IPS DF 6.9 (cell line): ENCODE measurements around the gene SCCPDH.

Experiments
- DNase-seq: peaks from one replicate; pipeline ENCODE4 v3.0.0-alpha.2; 2013; ENCODE audit warnings: low read depth, low spot score
- H3K27ac ChIP-seq: one replicate; pipeline ENCODE4 v1.5.1; 2013; ENCODE audit warnings: low read length, control low read depth
- H3K27me3 ChIP-seq: 2 replicates; pipeline ENCODE4 v1.6.1; 2013; ENCODE audit warnings: mild to moderate bottlenecking, low read length; ENCODE audit not compliant: control insufficient read depth, insufficient read depth
- H3K36me3 ChIP-seq: 2 replicates; pipeline ENCODE4 v1.6.1; 2013; ENCODE audit warnings: low read length; ENCODE audit not compliant: control insufficient read depth, insufficient read depth
- H3K4me1 ChIP-seq: 2 replicates; pipeline ENCODE4 v1.6.1; 2013; ENCODE audit warnings: low read length; ENCODE audit not compliant: control insufficient read depth, insufficient read depth
- H3K4me3 ChIP-seq: 2 replicates; pipeline ENCODE4 v1.5.1; 2013; ENCODE audit warnings: mild to moderate bottlenecking, low read length
- H3K9me3 ChIP-seq: 2 replicates; pipeline ENCODE4 v1.6.1; 2013; ENCODE audit warnings: low read length, inconsistent platforms; ENCODE audit not compliant: control insufficient read depth, insufficient read depth
- WGBS: extraction: QIAGEN DNeasy Blood & Tissue Kit; methylation state at CpG from one replicate; pipeline ENCODE4 v1.1.7; 2013; ENCODE audit warnings: mixed read lengths, missing lambda C conversion rate; ENCODE audit not compliant: insufficient read length, insufficient coverage; 5-methylcytosine and 5-hydroxymethylcytosine counted together

SCCPDH gene

DNA sequence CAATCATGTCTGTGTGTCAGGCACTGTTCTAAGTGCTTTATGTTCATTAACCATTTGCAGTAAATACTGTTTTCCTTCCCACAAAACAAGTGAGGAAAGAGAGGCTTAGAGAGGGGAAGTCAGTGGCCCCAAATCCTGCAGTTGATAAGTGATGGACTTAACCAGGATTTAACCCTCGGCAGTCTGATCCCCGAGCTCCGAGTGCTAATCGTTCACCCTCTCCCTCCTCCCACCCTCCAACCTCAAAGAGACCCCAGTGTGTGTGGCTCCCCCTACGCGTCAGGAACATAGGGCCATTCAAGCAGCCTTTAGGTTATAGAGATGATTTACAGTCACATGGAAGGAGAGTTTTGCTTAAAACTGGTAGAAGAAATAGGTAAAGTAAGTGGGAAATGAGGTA is 47.2 kb downstream of the SCCPDH start:
- WGBS = no CpG with 5 or more reads among the region's 6 CpGs
- DNase-seq = no peak
- no peaks in the 10 kb centered on the region for H3K9me3 ChIP-seq
- no peak overlapping the region for H3K4me3 ChIP-seq
- H3K4me1 ChIP-seq = peaks cover 4% of the 10 kb centered on the region; the same call in 1 of the 2 replicates
- no peak overlapping the region for H3K27ac ChIP-seq
- H3K27me3 ChIP-seq = no peaks in the 10 kb centered on the region
- H3K36me3 ChIP-seq = no peaks in the 10 kb centered on the region

DNA sequence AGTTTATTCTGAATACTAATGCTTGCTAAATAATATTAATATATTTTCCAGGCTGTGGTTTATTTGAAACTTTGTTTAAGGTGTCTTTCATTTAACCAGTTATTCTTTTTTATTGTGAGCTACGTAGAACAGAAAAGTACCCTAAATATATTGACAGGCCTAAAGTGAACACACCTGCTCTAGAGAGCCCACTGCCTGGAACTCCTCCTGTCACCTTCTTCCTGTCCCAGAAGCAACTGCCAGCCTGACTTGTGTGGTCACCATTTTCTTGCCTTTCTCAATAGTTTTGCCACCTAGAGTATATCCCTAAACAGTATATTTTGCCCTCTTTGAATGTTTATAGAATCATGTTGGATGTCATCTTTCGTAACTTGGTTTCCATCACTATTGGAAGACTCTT is 48.5 kb downstream of the SCCPDH start:
- WGBS = no CpG with 5 or more reads among the region's 2 CpGs
- DNase-seq = no peak
- Histone ChIP-seq H3K36me3 (no peaks in the 10 kb centered on the region), H3K27ac (no peak overlapping the region), H3K4me3 (no peak overlapping the region), H3K4me1 (peaks cover 4% of the 10 kb centered on the region), H3K9me3 (no peaks in the 10 kb centered on the region), H3K27me3 (no peaks in the 10 kb centered on the region)

DNA sequence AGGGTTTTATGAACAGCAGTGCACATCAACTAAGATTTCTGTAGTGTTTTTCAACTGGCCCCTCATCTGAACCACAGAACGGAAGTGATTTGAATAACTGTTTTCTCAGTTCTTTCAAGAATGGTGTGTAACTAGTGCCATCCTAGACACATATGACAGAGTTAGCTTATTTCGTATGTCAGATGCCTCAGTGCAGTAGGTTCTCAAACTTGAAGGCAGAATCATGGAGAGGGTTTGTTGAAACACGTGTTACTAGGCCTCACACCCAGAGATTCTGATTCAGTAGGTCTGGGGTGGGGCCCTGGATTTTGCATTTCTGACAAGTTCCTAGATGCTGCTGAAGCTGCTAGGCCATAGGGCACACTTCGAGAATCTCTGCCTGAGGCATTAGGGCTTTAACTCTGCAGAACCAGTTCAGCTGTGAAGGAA is 49.0 kb downstream of the SCCPDH start:
- WGBS = no CpG with 5 or more reads among the region's 4 CpGs
- Histone ChIP-seq H3K9me3 (no peaks in the 10 kb centered on the region), H3K4me3 (no peak overlapping the region), H3K27ac (no peak overlapping the region), H3K4me1 (peaks cover 4% of the 10 kb centered on the region), H3K36me3 (no peaks in the 10 kb centered on the region), H3K27me3 (no peaks in the 10 kb centered on the region)
- no peak for DNase-seq

DNA sequence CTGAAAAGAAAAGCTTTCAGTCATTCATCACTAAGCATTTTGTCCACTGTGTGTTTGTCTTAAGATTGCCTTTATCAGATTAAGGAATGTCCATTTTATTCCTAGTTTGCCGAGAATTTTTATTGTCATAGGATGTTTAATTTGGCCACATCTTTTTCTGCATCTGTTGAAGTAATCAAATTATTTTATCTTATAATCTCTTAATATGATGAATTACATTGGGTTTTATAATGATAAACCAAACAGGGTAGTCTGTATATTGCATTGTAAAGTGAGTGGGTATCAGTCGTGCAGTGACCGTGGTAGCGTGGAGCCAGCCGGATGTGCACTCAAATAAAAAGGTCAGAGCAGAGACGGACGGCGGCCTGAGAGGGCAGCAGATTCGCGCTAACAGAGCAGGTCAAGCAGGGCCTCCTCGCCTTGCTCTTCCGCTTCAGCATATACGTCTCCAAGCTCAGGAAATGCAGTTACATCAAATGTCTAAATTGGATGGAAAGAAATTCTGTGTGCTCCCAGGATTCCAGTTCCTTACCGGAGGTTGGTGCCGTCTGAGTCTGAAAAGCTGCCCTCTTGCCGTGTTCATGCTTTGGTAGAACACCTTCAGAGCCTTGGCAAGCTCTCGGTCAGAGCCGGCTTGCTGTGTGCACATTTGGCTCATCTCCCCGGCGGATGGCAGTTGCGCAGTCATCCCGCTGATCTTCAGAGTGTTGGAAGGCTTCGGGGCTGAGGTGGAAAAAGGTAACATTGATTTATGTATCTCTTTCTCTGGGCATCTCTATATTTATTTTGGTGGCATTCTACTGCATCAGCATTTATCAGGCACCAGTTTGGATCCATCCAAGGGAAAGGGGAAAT is 51.5 kb downstream of the SCCPDH start:
- no peak for DNase-seq
- no peak overlapping the region for H3K4me3 ChIP-seq
- H3K36me3 ChIP-seq = no peaks in the 10 kb centered on the region
- no CpG with 5 or more reads among the region's 23 CpGs for WGBS
- H3K27ac ChIP-seq = no peak overlapping the region
- no peaks in the 10 kb centered on the region for H3K27me3 ChIP-seq
- no peaks in the 10 kb centered on the region for H3K9me3 ChIP-seq
- H3K4me1 ChIP-seq = no peaks in the 10 kb centered on the region; the same call in 1 of the 2 replicates

DNA sequence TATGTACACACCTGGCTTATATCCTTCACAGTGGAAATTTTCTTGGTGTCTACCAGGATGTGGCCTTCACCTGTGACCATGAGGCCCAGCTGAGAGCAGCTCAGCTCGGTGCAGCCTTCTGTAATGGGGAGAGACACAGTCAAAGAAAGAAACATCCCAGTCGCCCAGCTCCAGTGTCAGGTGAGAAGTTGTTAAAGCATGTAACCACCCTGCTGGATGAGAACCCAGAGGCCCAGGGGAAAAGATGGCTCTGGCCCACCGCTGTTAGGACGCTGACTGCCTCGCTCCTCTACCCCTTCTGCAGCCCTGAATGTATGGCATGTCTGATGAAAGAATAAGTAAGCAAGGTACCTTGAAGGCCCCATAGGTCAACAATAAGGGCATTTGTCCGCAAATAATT is 52.7 kb downstream of the SCCPDH start:
- no peaks in the 10 kb centered on the region for H3K9me3 ChIP-seq
- H3K4me1 ChIP-seq = no peaks in the 10 kb centered on the region; the same call in 1 of the 2 replicates
- no peaks in the 10 kb centered on the region for H3K27me3 ChIP-seq
- H3K36me3 ChIP-seq = no peaks in the 10 kb centered on the region
- DNase-seq = no peak
- no peak overlapping the region for H3K4me3 ChIP-seq
- no peak overlapping the region for H3K27ac ChIP-seq
- WGBS = no CpG with 5 or more reads among the region's 6 CpGs

DNA sequence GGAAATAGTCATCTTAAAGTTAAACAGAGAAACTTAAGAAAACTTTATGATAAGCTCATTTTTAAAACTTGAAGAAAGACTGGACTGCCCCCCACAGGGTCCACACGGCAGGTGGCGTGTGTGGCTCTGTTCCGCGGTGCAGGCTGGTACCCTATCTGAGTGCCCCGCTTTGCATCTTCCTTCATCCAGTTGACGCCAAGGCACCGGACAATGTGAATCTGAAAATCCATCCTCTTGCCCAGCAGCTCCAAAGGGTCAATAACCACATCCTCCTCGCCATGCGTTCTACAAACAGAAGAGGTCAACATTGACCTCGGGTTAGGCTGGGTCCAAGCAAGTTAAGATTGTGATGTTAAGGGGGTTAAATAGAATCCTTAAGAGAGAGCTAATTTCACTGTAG is 54.5 kb downstream of the SCCPDH start:
- Histone ChIP-seq H3K36me3 (no peaks in the 10 kb centered on the region), H3K9me3 (no peaks in the 10 kb centered on the region), H3K4me3 (no peak overlapping the region), H3K27ac (no peak overlapping the region), H3K4me1 (no peaks in the 10 kb centered on the region; the same call in 1 of the 2 replicates), H3K27me3 (no peaks in the 10 kb centered on the region)
- no peak for DNase-seq
- WGBS = no CpG with 5 or more reads among the region's 10 CpGs

DNA sequence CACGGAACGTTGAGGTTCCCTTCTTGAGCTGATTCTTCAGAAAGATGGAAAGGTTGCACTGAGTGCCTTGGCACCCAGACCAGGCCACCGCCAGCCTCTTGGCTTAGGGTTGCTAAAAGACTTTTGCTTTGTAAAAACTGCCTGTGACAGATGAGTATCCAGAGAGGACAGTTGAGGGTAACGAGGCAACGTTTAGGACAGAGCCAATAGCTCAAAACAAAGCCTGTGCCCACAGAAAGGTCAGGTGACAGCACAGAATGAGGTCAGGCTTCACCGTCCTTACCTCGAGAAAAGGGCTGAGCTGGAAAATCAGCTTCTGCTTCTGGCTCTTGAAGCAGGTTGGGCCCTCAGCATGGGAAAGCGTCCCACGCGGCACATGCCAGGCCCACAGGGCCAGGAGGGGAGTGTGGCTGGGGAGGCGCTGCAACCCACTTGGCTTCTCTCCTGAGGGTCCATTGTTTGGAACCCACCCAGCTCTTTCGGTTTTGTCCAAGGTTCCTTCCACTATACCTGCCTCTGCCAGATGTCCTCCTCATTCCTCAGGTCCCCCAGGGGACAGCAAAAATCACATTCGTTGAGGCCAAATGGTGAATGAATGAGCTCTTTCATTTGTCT is 55.5 kb downstream of the SCCPDH start:
- Histone ChIP-seq H3K4me3 (no peak overlapping the region), H3K36me3 (no peaks in the 10 kb centered on the region), H3K27ac (no peak overlapping the region), H3K9me3 (no peaks in the 10 kb centered on the region), H3K27me3 (no peaks in the 10 kb centered on the region), H3K4me1 (no peaks in the 10 kb centered on the region; the same call in 1 of the 2 replicates)
- no CpG with 5 or more reads among the region's 13 CpGs for WGBS
- no peak for DNase-seq

DNA sequence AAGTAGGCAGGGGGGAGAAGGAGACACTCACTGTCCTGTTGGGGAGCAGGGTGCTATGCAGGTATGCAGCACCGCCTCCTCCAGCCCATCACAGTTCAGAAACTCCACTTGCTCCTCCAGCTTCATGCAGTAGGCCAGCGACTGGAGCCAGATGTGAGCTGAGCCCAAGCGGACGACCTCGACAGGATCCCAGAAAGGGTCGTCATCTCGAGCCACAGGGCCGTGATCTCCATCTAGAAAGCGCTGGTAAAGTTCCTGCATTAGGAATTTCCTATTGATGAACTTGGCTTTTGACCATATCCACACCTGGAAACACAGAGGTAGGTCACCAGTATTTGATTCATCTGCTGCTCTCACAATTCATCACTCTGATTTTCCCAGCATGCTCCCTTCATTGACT is 56.1 kb downstream of the SCCPDH start:
- Histone ChIP-seq H3K27ac (no peak overlapping the region), H3K4me1 (no peaks in the 10 kb centered on the region; the same call in 1 of the 2 replicates), H3K27me3 (no peaks in the 10 kb centered on the region), H3K36me3 (no peaks in the 10 kb centered on the region), H3K4me3 (no peak overlapping the region), H3K9me3 (no peaks in the 10 kb centered on the region)
- no CpG with 5 or more reads among the region's 9 CpGs for WGBS
- DNase-seq = no peak

DNA sequence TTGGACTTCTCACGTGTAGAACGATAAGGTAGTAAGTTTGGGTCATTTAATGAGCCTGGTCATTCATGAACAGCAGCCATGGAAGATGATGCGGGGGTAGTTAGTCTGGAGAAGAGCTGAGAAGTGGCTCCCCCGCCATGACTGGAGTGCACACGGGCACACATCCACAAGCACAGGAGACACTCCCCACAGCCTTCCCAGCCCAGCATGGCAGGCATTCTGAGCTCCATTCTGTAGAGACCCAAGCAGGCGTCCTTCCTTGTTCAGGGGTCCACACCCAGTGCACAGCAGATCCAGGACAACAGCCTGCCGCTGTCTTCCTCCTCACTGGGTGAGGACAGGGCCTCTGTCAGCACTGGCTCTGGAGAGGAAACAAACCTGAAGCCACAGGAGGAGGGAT is 57.0 kb downstream of the SCCPDH start:
- Histone ChIP-seq H3K4me3 (no peak overlapping the region), H3K27me3 (no peaks in the 10 kb centered on the region), H3K9me3 (no peaks in the 10 kb centered on the region), H3K4me1 (no peaks in the 10 kb centered on the region; the same call in 1 of the 2 replicates), H3K27ac (no peak overlapping the region), H3K36me3 (no peaks in the 10 kb centered on the region)
- WGBS = no CpG with 5 or more reads among the region's 7 CpGs
- DNase-seq = no peak

DNA sequence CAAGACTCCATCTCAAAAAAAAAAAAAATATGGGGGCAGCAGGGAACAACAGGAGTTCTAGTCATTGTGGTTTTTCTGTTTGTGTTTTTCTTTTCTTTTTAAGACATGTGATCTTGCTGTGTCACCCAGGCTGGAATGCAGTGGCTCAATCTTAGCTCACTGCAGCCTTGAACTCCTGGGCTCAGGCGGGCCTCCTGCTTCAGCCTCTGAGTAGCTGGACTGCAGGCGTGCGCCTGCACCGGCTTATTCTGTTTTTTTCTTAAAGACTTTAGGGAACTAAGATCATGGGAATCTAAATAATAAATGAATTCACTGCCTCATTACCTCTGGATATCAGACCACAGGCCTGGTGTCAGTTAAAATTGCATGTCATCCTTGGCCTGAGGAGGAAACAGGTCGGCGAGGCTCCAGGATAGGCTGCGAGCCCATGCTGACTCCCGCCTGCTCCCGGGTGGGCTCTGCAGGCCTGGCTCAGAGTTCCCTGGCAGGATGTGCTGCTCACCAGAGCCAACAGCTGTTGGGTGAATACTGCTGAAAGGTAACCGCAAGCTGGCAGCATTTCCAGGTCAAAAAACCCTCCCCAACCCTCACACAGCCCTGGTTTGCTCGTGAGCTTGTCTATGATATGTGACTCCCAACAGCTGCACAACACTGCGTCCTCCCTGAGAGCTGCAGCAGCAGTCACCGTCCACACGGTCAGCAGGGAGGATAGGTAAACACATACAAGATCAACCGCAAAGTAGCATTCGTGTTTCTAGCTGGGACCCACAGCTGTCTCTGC is 58.1 kb downstream of the SCCPDH start:
- no peaks in the 10 kb centered on the region for H3K36me3 ChIP-seq
- H3K27ac ChIP-seq = no peak overlapping the region
- no peak for DNase-seq
- no peaks in the 10 kb centered on the region for H3K4me1 ChIP-seq
- H3K4me3 ChIP-seq = no peak overlapping the region
- WGBS = no CpG with 5 or more reads among the region's 16 CpGs
- no peaks in the 10 kb centered on the region for H3K27me3 ChIP-seq
- no peaks in the 10 kb centered on the region for H3K9me3 ChIP-seq
